Ovary (tissue), 3 donors: Measurements from ENCODE around the gene UNC13C.

Source experiments
- CTCF ChIP-seq, 3 donors: fragments of 450-650 bp in 2 of 3; fragments of 200-600 bp in 1 of 3; IDR thresholded peaks; one replicate each; pipeline versions ENCODE4 v1.5.1 to v1.8.0; 2016 to 2022; ENCODE audit warnings: antibody characterized with exemption in 3 of 3, mild to moderate bottlenecking in 1 of 3
- EP300 ChIP-seq: sonication (generic); formaldehyde crosslinking; IDR thresholded peaks from one replicate; pipeline ENCODE4 v1.6.1; 2017; ENCODE audit warnings: antibody characterized with exemption
- POLR2A ChIP-seq: fragments of 450-650 bp; IDR thresholded peaks from one replicate; pipeline ENCODE4 v1.6.1; 2017; ENCODE audit warnings: antibody characterized with exemption, mild to moderate bottlenecking, moderate library complexity
- donor health status: DM: no; HTN: no; CAD: no.

- TF ChIP-seq CTCF (IDR thresholded peaks at IDR 0.05) (no peak), EP300 (no peak), POLR2A (no peak)
Measured at GRCh38 chr15:54026891-54027290, 48.6 kb downstream of the UNC13C start.
